Stomach (tissue), 9 donors: ENCODE data around the gene CTIF. TPM values are rescaled to one million over a fixed set of nuclear protein-coding genes. Genes with fewer than 3 reads are reported as not detected.

ENCODE experiments used
- DNase-seq, 2 donors: peaks; one replicate each; pipeline versions ENCODE4 v3.0.0 to v3.0.0-alpha.2; 2013 to 2019
- H3K27ac ChIP-seq, 5 donors: fragments of 200-600 bp in 4 of 5; sonication (generic) in 4 of 5; one replicate each; pipeline ENCODE4 v1.5.1; 2013 to 2019; ENCODE audit warnings: mild to moderate bottlenecking in 1 of 5, moderate library complexity in 1 of 5
- H3K27me3 ChIP-seq, 3 donors: fragments of 200-600 bp; sonication (generic); one replicate each; pipeline ENCODE4 v1.5.1; 2017 to 2019; ENCODE audit warnings: mixed run types in 1 of 3
- H3K36me3 ChIP-seq, 4 donors: fragments of 200-600 bp; sonication (generic); 1 replicate in 3 of 4; 2 replicates in 1 of 4; pipeline ENCODE4 v1.5.1; 2016 to 2019
- H3K4me1 ChIP-seq, 4 donors: fragments of 200-600 bp; sonication (generic); one replicate each; pipeline ENCODE4 v1.5.1; 2016 to 2019
- H3K4me3 ChIP-seq, 4 donors: fragments of 200-600 bp; sonication (generic) in 3 of 4; one replicate each; pipeline ENCODE4 v1.5.1; 2016 to 2019; ENCODE audit warnings: mild to moderate bottlenecking in 1 of 4
- H3K9me3 ChIP-seq, 4 donors: fragments of 200-600 bp; sonication (generic); one replicate each; pipeline ENCODE4 v1.5.1; 2016 to 2019
- EP300 ChIP-seq: sonication (generic); formaldehyde crosslinking; IDR thresholded peaks from one replicate; pipeline ENCODE4 v1.6.1; 2017; ENCODE audit warnings: antibody characterized with exemption
- POLR2A ChIP-seq, 4 donors: fragments of 450-650 bp; IDR thresholded peaks; one replicate each; pipeline ENCODE4 v1.6.1; 2016; ENCODE audit warnings: antibody characterized with exemption in 4 of 4, control low read depth in 2 of 4, mild to moderate bottlenecking in 1 of 4, moderate library complexity in 1 of 4
- POLR2AphosphoS5 ChIP-seq, 3 donors: sonication (generic); formaldehyde crosslinking; IDR thresholded peaks; one replicate each; pipeline ENCODE4 v1.6.1; 2016; ENCODE audit warnings: antibody characterized with exemption in 3 of 3
- WGBS, 5 donors: extraction: QIAGEN DNeasy Blood & Tissue Kit in 3 of 5; methylation state at CpG; one replicate each; pipeline versions ENCODE4 v1.1.5 to v1.1.7; 2013 to 2018; 5-methylcytosine and 5-hydroxymethylcytosine counted together
- intact Hi-C: fragments of 100-400 bp; cut with DNase I; formaldehyde crosslinking; loops from one replicate; pipeline ENCODE4 v1.15.1; 2023; ENCODE audit warnings: low total_unique reads
- polyA plus RNA-seq, 3 donors: library from polyadenylated mRNA; stranded (reverse); fragments of 200-250 nt; gene quantifications; one replicate each; pipeline ENCODE4 v1.2.3, GENCODE V29; 2013
- total RNA-seq, 5 donors: library from RNA; depleted of rRNA; stranded (reverse); fragments of >200 nt; gene quantifications; one replicate each; pipeline versions ENCODE4 v1.1.0 to v1.2.3, GENCODE V29; 2014 to 2016
- TF ChIP-seq, protein P1 (sequence below), 7 experiments: fragments of 450-650 bp in 4 of 7; fragments of 200-600 bp in 3 of 7; sonication (generic) in 3 of 7; IDR thresholded peaks; one replicate each; pipeline ENCODE4 v1.5.1; 2016 to 2019; ENCODE audit warnings: antibody characterized with exemption in 7 of 7, control low read depth in 2 of 7, mild to moderate bottlenecking in 1 of 7
- donor health status: healthy with polysubstance abuse.
- donor health status: Bipolar disorder and iron deficiency.
- donor health status: healthy.

Gene CTIF
- total and polyA plus RNA-seq, 8 donors: 16.3 to 105 (median 30.3) TPM

GRCh38 chr18:48709371-48710062 is 170.7 kb downstream of the CTIF start:
- intact Hi-C loops: no loop called here

GRCh38 chr18:48711651-48712486 is 173.0 kb downstream of the CTIF start:
- intact Hi-C loops: no loop called here
- peak in 1 of 2 donors; percentile 78 for DNase-seq
- Histone ChIP-seq H3K4me1 (peaks cover 0 to 16% (median 10%) of the 10 kb centered on the region in 4 donors), H3K9me3 (no peaks in the 10 kb centered on the region), H3K27ac (no peak overlapping the region), H3K27me3 (no peaks in the 10 kb centered on the region), H3K36me3 (peaks cover 0 to 9% (median 3%) of the 10 kb centered on the region in 4 donors), H3K4me3 (no peak overlapping the region)
- 77 to 83% (median 79%) methylated on average over 15 of the region's 15 CpGs for WGBS, 5 donors
- TF ChIP-seq POLR2AphosphoS5 (IDR thresholded peaks at IDR 0.05) (no peak), POLR2A (IDR thresholded peaks at IDR 0.05) (no peak), EP300 (no peak)
- TF ChIP-seq, protein P1, sequence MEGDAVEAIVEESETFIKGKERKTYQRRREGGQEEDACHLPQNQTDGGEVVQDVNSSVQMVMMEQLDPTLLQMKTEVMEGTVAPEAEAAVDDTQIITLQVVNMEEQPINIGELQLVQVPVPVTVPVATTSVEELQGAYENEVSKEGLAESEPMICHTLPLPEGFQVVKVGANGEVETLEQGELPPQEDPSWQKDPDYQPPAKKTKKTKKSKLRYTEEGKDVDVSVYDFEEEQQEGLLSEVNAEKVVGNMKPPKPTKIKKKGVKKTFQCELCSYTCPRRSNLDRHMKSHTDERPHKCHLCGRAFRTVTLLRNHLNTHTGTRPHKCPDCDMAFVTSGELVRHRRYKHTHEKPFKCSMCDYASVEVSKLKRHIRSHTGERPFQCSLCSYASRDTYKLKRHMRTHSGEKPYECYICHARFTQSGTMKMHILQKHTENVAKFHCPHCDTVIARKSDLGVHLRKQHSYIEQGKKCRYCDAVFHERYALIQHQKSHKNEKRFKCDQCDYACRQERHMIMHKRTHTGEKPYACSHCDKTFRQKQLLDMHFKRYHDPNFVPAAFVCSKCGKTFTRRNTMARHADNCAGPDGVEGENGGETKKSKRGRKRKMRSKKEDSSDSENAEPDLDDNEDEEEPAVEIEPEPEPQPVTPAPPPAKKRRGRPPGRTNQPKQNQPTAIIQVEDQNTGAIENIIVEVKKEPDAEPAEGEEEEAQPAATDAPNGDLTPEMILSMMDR (IDR thresholded peaks at IDR 0.05): peak in 1 of 7 experiments; percentile 15

More at GRCh38 chr18:48709371-48710062, 170.7 kb downstream of the CTIF start:
- no peak for TF ChIP-seq EP300
- TF ChIP-seq, protein P1 (IDR thresholded peaks at IDR 0.05): no peak
- no peak for TF ChIP-seq POLR2A (IDR thresholded peaks at IDR 0.05)
- TF ChIP-seq POLR2AphosphoS5 (IDR thresholded peaks at IDR 0.05): no peak
- DNase-seq: no peak
- H3K4me3 ChIP-seq: no peak overlapping the region
- 73 to 86% (median 77%) methylated on average over 10 to 12 of the region's 12 CpGs for WGBS, 5 donors
- H3K9me3 ChIP-seq: no peaks in the 10 kb centered on the region
- H3K4me1 ChIP-seq: peaks cover 0 to 10% (median 3%) of the 10 kb centered on the region in 4 donors
- H3K27ac ChIP-seq: peak overlapping the region in 3 of 5 donors; percentile 8 to 41 (median 21)
- H3K27me3 ChIP-seq: no peaks in the 10 kb centered on the region
- peaks cover 0 to 18% (median 3%) of the 10 kb centered on the region in 4 donors for H3K36me3 ChIP-seq

DNA sequence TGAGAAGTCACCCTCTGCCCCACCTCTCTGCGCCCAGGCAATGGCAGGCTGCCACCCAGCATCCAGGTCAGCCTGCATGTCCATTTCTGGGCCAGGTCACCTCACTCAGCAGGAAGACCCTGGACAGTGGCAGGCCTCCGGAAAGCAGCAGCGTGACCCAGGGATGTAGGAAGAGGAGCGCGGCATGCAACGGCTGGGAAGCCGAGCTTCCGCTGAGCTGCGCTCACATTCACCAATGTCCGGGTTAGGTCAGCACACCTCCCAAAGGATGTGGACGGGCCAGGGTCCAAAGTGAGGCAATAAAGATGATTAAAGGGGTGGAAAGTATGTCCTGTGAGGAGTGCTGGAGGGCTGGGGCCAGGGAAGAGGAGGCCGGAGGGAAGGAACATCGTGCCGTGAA is 174.5 kb downstream of the CTIF start:
- peak in 1 of 2 donors; percentile 52 for DNase-seq
- WGBS, 5 donors: 87 to 94% (median 89%) methylated on average over 14 of the region's 14 CpGs

GRCh38 chr18:48714873-48715272 is 176.0 kb downstream of the CTIF start:
- Histone ChIP-seq H3K4me1 (peaks cover 0 to 16% (median 10%) of the 10 kb centered on the region in 4 donors), H3K27ac (no peak overlapping the region), H3K36me3 (peaks cover 0 to 20% (median 11%) of the 10 kb centered on the region in 4 donors), H3K27me3 (no peaks in the 10 kb centered on the region), H3K4me3 (no peak overlapping the region), H3K9me3 (no peaks in the 10 kb centered on the region)
- 68 to 86% (median 75%) methylated on average over 6 of the region's 6 CpGs for WGBS, 5 donors
- TF ChIP-seq, protein P1 (IDR thresholded peaks at IDR 0.05): no peak
- TF ChIP-seq EP300 (no peak), POLR2A (IDR thresholded peaks at IDR 0.05) (no peak), POLR2AphosphoS5 (IDR thresholded peaks at IDR 0.05) (no peak)
- intact Hi-C loops: no loop called here
- DNase-seq: peak in 1 of 2 donors; percentile 70

More for the DNA sequence above, 174.5 kb downstream of the CTIF start:
- Histone ChIP-seq H3K9me3 (no peaks in the 10 kb centered on the region), H3K27me3 (no peaks in the 10 kb centered on the region), H3K27ac (peak overlapping the region in 3 of 5 donors; percentile 20 to 34 (median 29)), H3K36me3 (peaks cover 0 to 11% (median 3%) of the 10 kb centered on the region in 4 donors), H3K4me3 (no peak overlapping the region), H3K4me1 (peaks cover 0 to 16% (median 10%) of the 10 kb centered on the region in 4 donors)
- TF ChIP-seq POLR2AphosphoS5 (IDR thresholded peaks at IDR 0.05): no peak
- no peak for TF ChIP-seq EP300
- TF ChIP-seq, protein P1 (IDR thresholded peaks at IDR 0.05): no peak
- TF ChIP-seq POLR2A (IDR thresholded peaks at IDR 0.05): no peak
- intact Hi-C loops: no loop called here
